IMR-90 (cell line): ENCODE measurements around the gene ESRRG. TPM values are rescaled to one million over a fixed set of nuclear protein-coding genes. Genes with fewer than 3 reads are reported as not detected.

ENCODE experiments used
- ATAC-seq: fragments of 200-7000 bp; cut with Tn5 transposase; 2 replicates; pipeline ENCODE4 v1.9.1; 2020; ENCODE audit warnings: low read depth, mild to moderate bottlenecking, moderate library complexity
- BruUV-seq: library from RNA; stranded (reverse); fragments of 400-500 nt; replicated peaks from 2 replicates; lab custom pipeline; 2021; lab: Mats Ljungman, UMichigan
- CTCF ChIA-PET: fragments of 300-600 bp; formaldehyde crosslinking; extraction: SDS; loops from one replicate; lab custom pipeline; 2021; ENCODE audit warnings: antibody characterized with exemption; lab: Yijun Ruan, JAX
- POLR2A ChIA-PET: fragments of 300-600 bp; sonication (Branson Sonifier 250); formaldehyde crosslinking; loops from one replicate; lab custom pipeline; 2022; ENCODE audit warnings: antibody characterized with exemption; ENCODE audit not compliant: unreplicated experiment; lab: Charles Lee
- DNase-seq: peaks from one replicate; pipeline ENCODE4 v3.0.0; 2013
- H2AFZ ChIP-seq: replicated peaks from 2 replicates; pipeline ENCODE3; 2013; ENCODE audit warnings: low read length, mild to moderate bottlenecking; ENCODE audit not compliant: poor library complexity
- H2AK5ac ChIP-seq: 2 replicates; pipeline ENCODE4 v1.6.1; 2013; ENCODE audit warnings: low read depth, low read length, inconsistent platforms
- H2AK9ac ChIP-seq: replicated peaks from 2 replicates; pipeline ENCODE3; 2013; ENCODE audit warnings: mild to moderate bottlenecking, low read depth, low read length, moderate library complexity; ENCODE audit not compliant: poor library complexity
- H2BK120ac ChIP-seq: 2 replicates; pipeline ENCODE4 v1.6.1; 2013; ENCODE audit warnings: low read depth, low read length, inconsistent platforms
- H2BK15ac ChIP-seq: 3 replicates; pipeline ENCODE4 v1.6.1; 2013; ENCODE audit warnings: low read depth, low read length, inconsistent platforms
- H2BK20ac ChIP-seq: 2 replicates; pipeline ENCODE4 v1.6.1; 2013; ENCODE audit warnings: low read depth, mild to moderate bottlenecking, inconsistent platforms, low read length, moderate library complexity
- H2BK5ac ChIP-seq: 2 replicates; pipeline ENCODE4 v1.6.1; 2013; ENCODE audit warnings: mild to moderate bottlenecking, low read depth, low read length, inconsistent platforms; ENCODE audit not compliant: poor library complexity, severe bottlenecking
- H3K14ac ChIP-seq: replicated peaks from 2 replicates; pipeline ENCODE4 v1.6.1; 2013; ENCODE audit warnings: low read depth, low read length, inconsistent platforms
- H3K18ac ChIP-seq: 2 replicates; pipeline ENCODE4 v1.6.1; 2013; ENCODE audit warnings: low read depth, low read length, control low read depth
- H3K23ac ChIP-seq: 2 replicates; pipeline ENCODE4 v1.6.1; 2013; ENCODE audit warnings: low read depth, low read length, inconsistent platforms
- H3K27ac ChIP-seq: 2 replicates; pipeline ENCODE4 v1.5.1; 2013; ENCODE audit warnings: mild to moderate bottlenecking, control low read depth, low read length; ENCODE audit not compliant: insufficient read depth
- H3K27me3 ChIP-seq: 2 replicates; pipeline ENCODE4 v1.6.1; 2013; ENCODE audit warnings: low read length; ENCODE audit not compliant: control insufficient read depth, insufficient read depth
- H3K36me3 ChIP-seq: 2 replicates; pipeline ENCODE4 v1.6.1; 2013; ENCODE audit warnings: low read length, mixed read lengths; ENCODE audit not compliant: control insufficient read depth, insufficient read depth
- H3K4ac ChIP-seq: 2 replicates; pipeline ENCODE4 v1.6.1; 2013; ENCODE audit warnings: low read depth, low read length, inconsistent platforms
- H3K4me1 ChIP-seq: 2 replicates; pipeline ENCODE4 v1.6.1; 2013; ENCODE audit warnings: low read length, mixed read lengths; ENCODE audit not compliant: control insufficient read depth, insufficient read depth
- H3K4me2 ChIP-seq: 2 replicates; pipeline ENCODE4 v1.6.1; 2013; ENCODE audit warnings: low read depth, mild to moderate bottlenecking, control low read depth, low read length, moderate library complexity
- H3K4me3 ChIP-seq: 2 replicates; pipeline ENCODE4 v1.5.1; 2013; ENCODE audit warnings: low read depth, mild to moderate bottlenecking, control low read depth, low read length, moderate library complexity; ENCODE audit not compliant: insufficient read depth
- H3K56ac ChIP-seq: 2 replicates; pipeline ENCODE4 v1.6.1; 2013; ENCODE audit warnings: low read length, inconsistent platforms; ENCODE audit not compliant: insufficient read depth; ENCODE audit errors: extremely low read depth
- H3K79me1 ChIP-seq, 2 experiments: 2 replicates each; pipeline ENCODE4 v1.6.1; 2013; ENCODE audit warnings: low read length in 2 of 2, inconsistent platforms in 1 of 2, low read depth in 1 of 2
- H3K9ac ChIP-seq: 2 replicates; pipeline ENCODE4 v1.6.1; 2013; ENCODE audit warnings: low read depth, low read length, control low read depth
- H3K9me1 ChIP-seq: 2 replicates; pipeline ENCODE4 v1.6.1; 2013; ENCODE audit warnings: low read length, inconsistent platforms; ENCODE audit not compliant: insufficient read depth
- H3K9me3 ChIP-seq: 2 replicates; pipeline ENCODE4 v1.6.1; 2013; ENCODE audit warnings: low read length; ENCODE audit not compliant: control insufficient read depth, insufficient read depth
- H4K20me1 ChIP-seq: 2 replicates; pipeline ENCODE4 v1.6.1; 2013; ENCODE audit warnings: low read length, inconsistent platforms; ENCODE audit not compliant: insufficient read depth
- H4K5ac ChIP-seq: 2 replicates; pipeline ENCODE4 v1.6.1; 2013; ENCODE audit warnings: mild to moderate bottlenecking, low read depth, low read length, control low read depth
- H4K8ac ChIP-seq, 2 experiments: 2 replicates each; pipeline ENCODE4 v1.6.1; 2013; ENCODE audit warnings: low read depth in 2 of 2, low read length in 2 of 2, control low read depth in 1 of 2, inconsistent platforms in 1 of 2
- H4K91ac ChIP-seq: 2 replicates; pipeline ENCODE4 v1.6.1; 2013; ENCODE audit warnings: low read depth, low read length, inconsistent platforms; ENCODE audit not compliant: insufficient read depth
- BHLHE40 ChIP-seq: fragments of 150-350 bp; IDR thresholded peaks from 2 replicates; pipeline ENCODE4 v1.6.1; 2016; ENCODE audit warnings: mild to moderate bottlenecking, low read depth, low read length
- CEBPB ChIP-seq: IDR thresholded peaks from 2 replicates; pipeline ENCODE4 v1.6.1; 2012; ENCODE audit warnings: low read depth, low read length, improper control_type of control experiment
- FOS ChIP-seq: fragments of 150-350 bp; IDR thresholded peaks from 2 replicates; pipeline ENCODE4 v1.6.1; 2016; ENCODE audit warnings: low read depth, low read length
- MAFK ChIP-seq: IDR thresholded peaks from 2 replicates; pipeline ENCODE4 v1.6.1; 2012; ENCODE audit warnings: low read depth, low read length, improper control_type of control experiment
- NFE2L2 ChIP-seq: fragments of 150-350 bp; IDR thresholded peaks from 2 replicates; pipeline ENCODE4 v1.6.1; 2016; ENCODE audit warnings: low read depth, mild to moderate bottlenecking, low read length
- POLR2A ChIP-seq: IDR thresholded peaks from 2 replicates; pipeline ENCODE4 v1.6.1; 2012; ENCODE audit warnings: mild to moderate bottlenecking, low read depth, low read length
- RCOR1 ChIP-seq: IDR thresholded peaks from 2 replicates; pipeline ENCODE4 v1.6.1; 2012; ENCODE audit warnings: mild to moderate bottlenecking, low read length, improper control_type of control experiment; ENCODE audit not compliant: insufficient replicate concordance
- USF2 ChIP-seq: fragments of 150-350 bp; IDR thresholded peaks from 2 replicates; pipeline ENCODE4 v1.6.1; 2017; ENCODE audit warnings: mild to moderate bottlenecking, antibody characterized with exemption, low read length, low read depth
- WGBS, 2 experiments: methylation state at CpG; one replicate each; pipeline versions ENCODE4 v1.1.5 to v1.1.7; 2013; ENCODE audit warnings: missing lambda C conversion rate in 2 of 2; ENCODE audit not compliant: insufficient read length in 1 of 2; ENCODE audit errors: extremely low coverage in 2 of 2; 5-methylcytosine and 5-hydroxymethylcytosine counted together
- dilution Hi-C: fragments of 300-500 bp; cut with HindIII; formaldehyde crosslinking; loops from one replicate; pipeline ENCODE4 v1.14.3; 2018; ENCODE audit warnings: low sequenced_read_pairs; ENCODE audit not compliant: unreplicated experiment
- in situ Hi-C: fragments of 300-500 bp; cut with MboI; formaldehyde crosslinking; loops from 3 replicates; pipeline ENCODE4 v1.14.3; 2019; ENCODE audit warnings: low sequenced_read_pairs, inconsistent platforms, mixed read lengths
- intact Hi-C: fragments of 100-400 bp; cut with micrococcal nuclease; formaldehyde crosslinking; loops from 2 replicates; pipeline ENCODE4 v1.10.0; 2022
- polyA plus RNA-seq, 3 experiments: library from polyadenylated mRNA; depleted of rRNA; stranded (reverse); fragments of >200 nt; gene quantifications; 2 replicates each; pipeline ENCODE4 v1.2.3, GENCODE V29; 2012; ENCODE audit warnings: low replicate concordance in 1 of 3
- total RNA-seq: library from RNA; depleted of rRNA; stranded (reverse); fragments of >200 nt; gene quantifications from 2 replicates; pipeline ENCODE4 v1.2.3, GENCODE V29; 2012

Gene ESRRG
- total and polyA plus RNA-seq, 2 of the 4 experiments (the other 2 are of a cell fraction) = 0.17 to 0.54 TPM

- no peak overlapping the region for H3K9ac ChIP-seq
- H3K27ac ChIP-seq = no peak overlapping the region
- H3K4me2 ChIP-seq = no peak overlapping the region
- H3K27me3 ChIP-seq = no peaks in the 10 kb centered on the region
- no peak overlapping the region for H4K8ac ChIP-seq
- no peaks in the 10 kb centered on the region for H3K4me1 ChIP-seq
- DNase-seq = no peak
- no peak overlapping the region for H3K4ac ChIP-seq
- ChIA-PET CTCF (no interaction called here), POLR2A (no interaction called here)
- H4K5ac ChIP-seq = no peak overlapping the region
- no peak overlapping the region for H2AFZ ChIP-seq
- no peak overlapping the region for H2BK120ac ChIP-seq
- no peak overlapping the region for H4K91ac ChIP-seq
- no peaks in the 10 kb centered on the region for H3K9me1 ChIP-seq
- H3K36me3 ChIP-seq = no peaks in the 10 kb centered on the region
- in situ Hi-C loops = no loop called here
- no peak overlapping the region for H2BK15ac ChIP-seq
- no CpG with 5 or more reads among the region's 2 CpGs for WGBS, 2 experiments
- no peak overlapping the region for H3K18ac ChIP-seq
- no peaks in the 10 kb centered on the region for H3K79me1 ChIP-seq
- ATAC-seq = no peak
- H3K14ac ChIP-seq = no peak overlapping the region
- dilution Hi-C loops = no loop called here
- no peak overlapping the region for H2BK20ac ChIP-seq
- intact Hi-C loops = no loop called here
- BruUV-seq = no TSS peak
- H3K56ac ChIP-seq = no peak overlapping the region
- H2AK9ac ChIP-seq = no peak overlapping the region
- no peaks in the 10 kb centered on the region for H4K20me1 ChIP-seq
- H3K23ac ChIP-seq = no peak overlapping the region
- no peak overlapping the region for H2AK5ac ChIP-seq
- H3K9me3 ChIP-seq = no peaks in the 10 kb centered on the region
- H2BK5ac ChIP-seq = no peak overlapping the region
- H3K4me3 ChIP-seq = no peak overlapping the region
- no peak for TF ChIP-seq FOS
- no peak for TF ChIP-seq BHLHE40
- no peak for TF ChIP-seq USF2
- no peak for TF ChIP-seq MAFK
- TF ChIP-seq POLR2A = no peak
- TF ChIP-seq NFE2L2 = no peak
- TF ChIP-seq RCOR1 = no peak
- 0 out of 2 replicates have a peak, but pooled peaks have one; percentile 39 for TF ChIP-seq CEBPB
These were observed 110.9 kb downstream of the ESRRG start for GRCh38 chr1:216612291-216612690.
